HepG2 (cell line): ENCODE data around the gene MIDN. TPM values are rescaled to one million over a fixed set of nuclear protein-coding genes. Genes with fewer than 3 reads are reported as not detected.

Experiments used
- ATAC-seq: fragments of 200-7000 bp; cut with Tn5 transposase; 3 replicates; pipeline ENCODE4 v1.9.1; 2020; ENCODE audit warnings: mild to moderate bottlenecking, moderate library complexity
- BruUV-seq: library from RNA; stranded (reverse); fragments of 400-500 nt; replicated peaks from 2 replicates; lab custom pipeline; 2021; lab: Mats Ljungman, UMichigan
- CTCF ChIA-PET: fragments of 300-600 bp; formaldehyde crosslinking; extraction: SDS; loops from one replicate; lab custom pipeline; 2021; ENCODE audit warnings: low total read pairs, inconsistent platforms, low intra/inter-chr PET ratio; lab: Yijun Ruan, JAX
- POLR2A ChIA-PET: fragments of 350-600 bp; sonication (Branson Sonifier 250); formaldehyde crosslinking; loops from one replicate; lab custom pipeline; 2020; ENCODE audit warnings: antibody characterized with exemption, inconsistent platforms; lab: Yijun Ruan, JAX
- DNase-seq: peaks from one replicate; pipeline ENCODE4 v3.0.0-alpha.2; 2015; ENCODE audit warnings: low spot score
- FAIRE-seq: peaks from 3 replicates; lab custom pipeline; 2011; peaks lifted over from hg19 to GRCh38; lab: Jason Lieb, UNC
- H2AFZ ChIP-seq: one replicate; pipeline ENCODE4 v1.6.1; 2011; ENCODE audit warnings: low read length, inconsistent platforms
- H3K27ac ChIP-seq: fragments of 300-600 bp; 3 replicates; pipeline ENCODE4 v1.8.0; 2011; ENCODE audit warnings: mixed run types, mild to moderate bottlenecking, mixed read lengths, low read length, inconsistent platforms; ENCODE audit not compliant: insufficient read depth; ENCODE audit errors: extremely low read length
- H3K27me3 ChIP-seq, 2 experiments: fragments of 200-600 bp in 1 of 2; 2 replicates in 1 of 2; 3 replicates in 1 of 2; pipeline versions ENCODE4 v1.6.0 to v1.8.0; 2011; ENCODE audit warnings: low read length in 2 of 2, mild to moderate bottlenecking in 2 of 2, moderate library complexity in 2 of 2, inconsistent platforms in 1 of 2; ENCODE audit not compliant: insufficient read depth in 2 of 2, control insufficient read depth in 1 of 2
- H3K36me3 ChIP-seq, 2 experiments: fragments of 200-600 bp in 1 of 2; replicated peaks in 1 of 2; 2 replicates in 1 of 2; 3 replicates in 1 of 2; pipeline versions ENCODE4 v1.5.1 to v1.8.0; 2011; ENCODE audit warnings: low read length in 2 of 2, inconsistent platforms in 1 of 2; ENCODE audit not compliant: insufficient read depth in 2 of 2, control insufficient read depth in 1 of 2
- H3K4me1 ChIP-seq: 2 replicates; pipeline ENCODE4 v1.5.1; 2012; ENCODE audit warnings: low read length, inconsistent platforms; ENCODE audit not compliant: insufficient read depth
- H3K4me2 ChIP-seq: 2 replicates; pipeline ENCODE4 v1.6.0; 2011; ENCODE audit warnings: low read depth, low read length, inconsistent platforms
- H3K4me3 ChIP-seq, 3 experiments: fragments of 200-600 bp in 1 of 3; sonication (generic), shearing (Covaris generic) in 1 of 3; replicated peaks in 1 of 3; 2 replicates each; pipeline ENCODE4 v1.5.1; 2011 to 2016; ENCODE audit warnings: low read length in 3 of 3, inconsistent platforms in 2 of 3, low read depth in 2 of 3, mild to moderate bottlenecking in 2 of 3, control low read depth in 1 of 3, mixed read lengths in 1 of 3; ENCODE audit not compliant: insufficient read depth in 1 of 3
- H3K79me2 ChIP-seq: one replicate; pipeline ENCODE4 v1.6.1; 2011; ENCODE audit warnings: low read length, inconsistent platforms; ENCODE audit not compliant: insufficient read depth
- H3K9ac ChIP-seq: 2 replicates; pipeline ENCODE4 v1.6.0; 2011; ENCODE audit warnings: mild to moderate bottlenecking, low read depth, low read length, inconsistent platforms; ENCODE audit not compliant: insufficient read depth
- H3K9me3 ChIP-seq: 2 replicates; pipeline ENCODE4 v1.5.1; 2012; ENCODE audit warnings: mild to moderate bottlenecking, low read length
- H4K20me1 ChIP-seq: 2 replicates; pipeline ENCODE4 v1.6.0; 2011; ENCODE audit warnings: inconsistent platforms, mild to moderate bottlenecking, low read length, moderate library complexity; ENCODE audit not compliant: insufficient read depth
- HOXD1 ChIP-seq: sonication (generic); formaldehyde crosslinking; IDR thresholded peaks from 2 replicates; pipeline ENCODE4 v1.5.0; 2020; ENCODE audit warnings: missing genetic modification reagents
- MAFF ChIP-seq: IDR thresholded peaks from 2 replicates; pipeline ENCODE4 v1.6.1; 2011; ENCODE audit warnings: low read depth, low read length, improper control_type of control experiment
- POLR2AphosphoS5 ChIP-seq: IDR thresholded peaks from 2 replicates; pipeline ENCODE4 v1.6.1; 2012; ENCODE audit warnings: low read depth, low read length
- TBL1XR1 ChIP-seq: fragments of 150-350 bp; IDR thresholded peaks from 2 replicates; pipeline ENCODE4 v1.6.1; 2014; ENCODE audit warnings: borderline replicate concordance, low read length; ENCODE audit not compliant: partially characterized antibody
- TOE1 ChIP-seq: sonication (generic); formaldehyde crosslinking; IDR thresholded peaks from 2 replicates; pipeline ENCODE4 v1.4.0; 2020; ENCODE audit warnings: mild to moderate bottlenecking, missing genetic modification reagents
- ZNF672 ChIP-seq: sonication (generic); formaldehyde crosslinking; IDR thresholded peaks from 2 replicates; pipeline ENCODE4 v1.8.1; 2022; ENCODE audit warnings: missing genetic modification reagents
- ZSCAN29 ChIP-seq: sonication (generic); formaldehyde crosslinking; conservative IDR thresholded peaks from 2 replicates; pipeline ENCODE4 v1.4.0; 2020; ENCODE audit warnings: mild to moderate bottlenecking, missing genetic modification reagents
- WGBS: methylation state at CpG from one replicate; pipeline ENCODE4 v1.1.6; 2017; ENCODE audit warnings: low lambda C conversion rate; 5-methylcytosine and 5-hydroxymethylcytosine counted together
- in situ Hi-C: cut with HindIII; loops from 2 replicates; pipeline ENCODE4 v1.10.0; 2017; ENCODE audit warnings: low pct_unique_long_range_greater_than_20kb; ENCODE audit not compliant: extremely low pct_ligation_motif_present
- intact Hi-C: fragments of 100-400 bp; cut with micrococcal nuclease; formaldehyde crosslinking; loops from one replicate; pipeline ENCODE4 v1.10.0; 2022; ENCODE audit not compliant: unreplicated experiment
- polyA plus RNA-seq, 8 experiments: library from polyadenylated mRNA; depleted of rRNA in 3 of 8; stranded (reverse) in 7 of 8; unstranded in 1 of 8; fragments of >200 nt; fragmentation: Illumina TruSeq in 4 of 8; extraction: Trizol in 4 of 8; gene quantifications; 2 replicates each; pipeline versions ENCODE4 v1.2.1 to v1.2.3, GENCODE V29; 2011 to 2016; ENCODE audit warnings: low read depth in 4 of 8, missing spikeins in 1 of 8, mixed read lengths in 1 of 8; ENCODE audit not compliant: insufficient read depth in 1 of 8
- total RNA-seq, 5 experiments: library from RNA; depleted of rRNA; stranded (reverse); fragments of >200 nt; fragmentation: Illumina TruSeq; extraction: Trizol; gene quantifications; 2 replicates each; pipeline ENCODE4 v1.2.3, GENCODE V29; 2016; ENCODE audit warnings: low read depth in 1 of 5
- TF ChIP-seq, protein P1 (sequence below): sonication (generic); formaldehyde crosslinking; IDR thresholded peaks from 2 replicates; pipeline ENCODE4 v1.4.0; 2020; ENCODE audit warnings: missing genetic modification reagents

MIDN gene
- total and polyA plus RNA-seq, 2 of the 13 experiments (the other 11 are each of a cell fraction or from before 2014, with no cell fraction given), result 8.4 to 18.0 TPM

DNA sequence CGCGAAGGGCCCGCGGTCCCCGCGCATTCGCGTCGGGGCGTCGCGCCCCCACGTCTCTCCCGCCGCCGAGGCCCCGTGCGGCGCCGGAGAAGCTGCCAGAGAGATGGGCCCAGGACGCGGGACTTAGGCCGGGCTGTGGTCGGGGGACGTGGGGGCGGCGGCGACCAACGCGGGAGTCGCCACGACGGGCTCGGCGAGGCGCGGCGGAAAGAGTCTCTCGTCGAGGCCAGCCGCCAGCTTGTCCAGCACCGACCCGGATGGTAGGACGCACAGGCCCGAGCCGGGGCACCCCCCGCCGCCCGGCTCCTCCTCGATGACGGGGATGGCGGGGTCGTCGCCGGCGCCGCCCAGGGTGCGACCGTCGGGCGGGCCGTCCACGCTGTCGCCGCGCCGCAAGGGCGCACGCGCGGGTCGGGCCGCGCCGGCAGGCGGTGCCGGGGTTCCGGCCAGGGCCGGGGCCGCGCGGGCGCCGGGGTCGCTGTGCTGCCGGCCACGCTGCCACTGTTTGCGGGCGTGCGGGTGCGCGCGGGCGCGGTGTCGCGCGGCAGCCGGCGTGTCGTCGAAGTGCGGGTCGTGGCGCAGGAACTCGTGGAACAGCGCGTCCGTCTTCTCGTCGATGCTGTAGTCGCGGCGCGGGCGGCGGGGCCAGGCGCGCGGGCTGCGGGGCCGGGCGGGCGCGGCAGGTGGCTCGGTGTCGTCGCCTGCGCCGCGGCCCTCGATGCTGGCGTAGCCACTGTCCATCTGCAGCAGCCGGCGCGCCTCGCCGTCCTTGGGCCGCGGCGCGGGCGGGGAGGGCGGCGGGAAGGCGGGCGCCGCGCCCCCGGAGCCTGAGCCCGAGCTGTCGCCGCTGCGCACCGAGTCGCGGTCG, 19.1 kb upstream of the MIDN start:
- no TSS peak for BruUV-seq
- in situ Hi-C loops (no loop called here), intact Hi-C loops (no loop called here)
- peaks cover 4 to 5% of the 10 kb centered on the region in 2 experiments; a peak in 3 of 5 replicates for H3K36me3 ChIP-seq
- FAIRE-seq (no peak), DNase-seq (no peak), ATAC-seq (no peak)
- H3K27me3 ChIP-seq, result no peaks in the 10 kb centered on the region
- H3K9ac ChIP-seq, result no peak overlapping the region
- H3K9me3 ChIP-seq, result no peaks in the 10 kb centered on the region
- TF ChIP-seq ZSCAN29 (no peak), MAFF (no peak), ZNF672 (no peak), TOE1 (no peak), POLR2AphosphoS5 (no peak), TBL1XR1 (no peak), HOXD1 (CRISPR knock-in tag) (no peak)
- TF ChIP-seq, protein P1, sequence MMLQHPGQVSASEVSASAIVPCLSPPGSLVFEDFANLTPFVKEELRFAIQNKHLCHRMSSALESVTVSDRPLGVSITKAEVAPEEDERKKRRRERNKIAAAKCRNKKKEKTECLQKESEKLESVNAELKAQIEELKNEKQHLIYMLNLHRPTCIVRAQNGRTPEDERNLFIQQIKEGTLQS (CRISPR knock-in tag), result no peak
- H3K27ac ChIP-seq, result no peak overlapping the region
- H2AFZ ChIP-seq, result no peak overlapping the region
- H3K4me1 ChIP-seq, result peaks cover 24% of the 10 kb centered on the region
- WGBS, result 99% methylated on average over 135 of the region's 158 CpGs
- H3K4me3 ChIP-seq, result no peak overlapping the region
- H3K79me2 ChIP-seq, result no peaks in the 10 kb centered on the region
- H3K4me2 ChIP-seq, result no peak overlapping the region
- H4K20me1 ChIP-seq, result no peaks in the 10 kb centered on the region
- CTCF ChIA-PET, result no interaction called here
- POLR2A ChIA-PET, result no interaction called here
